ENCODE data around the gene LST1. TPM values are rescaled to one million over a fixed set of nuclear protein-coding genes. Genes with fewer than 3 reads are reported as not detected.

The LST1 gene
- total RNA-seq, 1 experiment from 2014 or later, result not detected

GRCh38 chr6:31544676-31545075 lies 41.4 kb upstream of the LST1 start:
- no peaks in the 10 kb centered on the region for H3K9me3 ChIP-seq (ENCODE audit: low read depth, low read length, poor library complexity, severe bottlenecking)
- intact Hi-C loops (cut with micrococcal nuclease; ENCODE audit: unreplicated experiment), result loop anchor here (5.0 to 10.0 kb wide), 5 partner anchors 47 to 350 kb away; partner anchors contain the start of genes APOM, BAG6, CLIC1 and EHMT2
- ChIA-PET POLR2A (ENCODE audit: low non-redundant PET) (no interaction called here), CTCF (interaction anchor here (3.9 kb wide), 1 partner anchor 54 kb away, joined by 31 read pairs; no protein-coding TSS in a partner anchor)
- peaks cover 11% of the 10 kb centered on the region for H3K36me3 ChIP-seq (ENCODE audit: insufficient read depth, low read length, poor library complexity, severe bottlenecking)
- no TSS peak for BruUV-seq (replicated peaks)
- no peak for DNase-seq (ENCODE audit: low spot score)
- no peak for TF ChIP-seq EZH2 (IDR thresholded peaks at IDR 0.05; ENCODE audit: borderline replicate concordance, low read depth, low read length, poor library complexity, severe bottlenecking)
- no peak for TF ChIP-seq CTCF (conservative IDR thresholded peaks at IDR 0.05; ENCODE audit: low read depth, low read length)
- H3K27me3 ChIP-seq (replicated peaks; ENCODE audit: insufficient read depth, low read depth, low read length, poor library complexity), result no peaks in the 10 kb centered on the region
- H3K4me1 ChIP-seq (ENCODE audit: insufficient read depth, low read length, poor library complexity, severe bottlenecking), result peaks cover 19% of the 10 kb centered on the region
- H3K4me3 ChIP-seq (ENCODE audit: low read depth, low read length, poor library complexity, severe bottlenecking), result no peak overlapping the region
- H3K27ac ChIP-seq (ENCODE audit: low read depth, low read length, poor library complexity, severe bottlenecking), result no peak overlapping the region

- no TSS peak for BruUV-seq (replicated peaks)
- no peaks in the 10 kb centered on the region for H3K27me3 ChIP-seq (replicated peaks; ENCODE audit: insufficient read depth, low read depth, low read length, poor library complexity)
- peaks cover 7% of the 10 kb centered on the region for H3K36me3 ChIP-seq (ENCODE audit: insufficient read depth, low read length, poor library complexity, severe bottlenecking)
- H3K27ac ChIP-seq (ENCODE audit: low read depth, low read length, poor library complexity, severe bottlenecking), result no peak overlapping the region
- peaks cover 13% of the 10 kb centered on the region for H3K4me1 ChIP-seq (ENCODE audit: insufficient read depth, low read length, poor library complexity, severe bottlenecking)
- no peak overlapping the region for H3K4me3 ChIP-seq (ENCODE audit: low read depth, low read length, poor library complexity, severe bottlenecking)
- intact Hi-C loops (cut with micrococcal nuclease; ENCODE audit: unreplicated experiment), result loop anchor here (10.0 kb wide), 3 partner anchors 110 to 350 kb away; partner anchors contain the start of genes APOM, BAG6, CLIC1 and EHMT2
- no peaks in the 10 kb centered on the region for H3K9me3 ChIP-seq (ENCODE audit: low read depth, low read length, poor library complexity, severe bottlenecking)
- TF ChIP-seq CTCF (conservative IDR thresholded peaks at IDR 0.05; ENCODE audit: low read depth, low read length) (no peak), EZH2 (IDR thresholded peaks at IDR 0.05; ENCODE audit: borderline replicate concordance, low read depth, low read length, poor library complexity, severe bottlenecking) (no peak)
- POLR2A ChIA-PET (ENCODE audit: low non-redundant PET), result no interaction called here
- CTCF ChIA-PET, result interaction anchor here (3.9 kb wide), 1 partner anchor 53 kb away, joined by 31 read pairs; no protein-coding TSS in a partner anchor
- no peak for DNase-seq (ENCODE audit: low spot score)
Measured at GRCh38 chr6:31545291-31545690, 40.8 kb upstream of the LST1 start.

- CTCF ChIA-PET, result interaction anchor here (0.6 to 3.9 kb wide), 4 partner anchors 17 to 550 kb away, joined by 3 to 31 read pairs (median 8); partner anchors contain the start of gene MCCD1
- peak within 1 kb of the TSS; percentile 47 for H3K4me3 ChIP-seq (ENCODE audit: low read depth, low read length, poor library complexity, severe bottlenecking)
- H3K4me1 ChIP-seq (ENCODE audit: insufficient read depth, low read length, poor library complexity, severe bottlenecking), result peaks cover 11% of the 10 kb centered on the region
- POLR2A ChIA-PET (ENCODE audit: low non-redundant PET), result interaction anchor here (0.5 kb wide), 1 partner anchor 135 kb away, joined by 3 read pairs; no protein-coding TSS in a partner anchor
- peaks cover 4% of the 10 kb centered on the region for H3K36me3 ChIP-seq (ENCODE audit: insufficient read depth, low read length, poor library complexity, severe bottlenecking)
- peak; percentile 96 for DNase-seq (ENCODE audit: low spot score)
- no TSS peak for BruUV-seq (replicated peaks)
- TF ChIP-seq CTCF (conservative IDR thresholded peaks at IDR 0.05; ENCODE audit: low read depth, low read length) (peak; percentile 99), EZH2 (IDR thresholded peaks at IDR 0.05; ENCODE audit: borderline replicate concordance, low read depth, low read length, poor library complexity, severe bottlenecking) (no peak)
- H3K9me3 ChIP-seq (ENCODE audit: low read depth, low read length, poor library complexity, severe bottlenecking), result no peaks in the 10 kb centered on the region
- intact Hi-C loops (cut with micrococcal nuclease; ENCODE audit: unreplicated experiment), result loop anchor here (1.0 to 10.0 kb wide), 4 partner anchors 52 to 348 kb away; partner anchors contain the start of genes APOM, BAG6, CLIC1 and EHMT2
- H3K27me3 ChIP-seq (replicated peaks; ENCODE audit: insufficient read depth, low read depth, low read length, poor library complexity), result no peaks in the 10 kb centered on the region
- peak within 1 kb of the TSS; percentile 71 for H3K27ac ChIP-seq (ENCODE audit: low read depth, low read length, poor library complexity, severe bottlenecking)
Measured at GRCh38 chr6:31546339-31546957, 39.6 kb upstream of the LST1 start, which contains the start of gene ATP6V1G2. Gene ATP6V1G2 (minus strand): TSS chr6:31546608. CDS start chr6:31546559, 49 bp downstream.

Data from A673 (cell line).